ENCODE data around the gene USP48.
A peak's percentile ranks its signal among the peaks of the same experiment; 100 is the strongest.

The USP48 gene

DNA sequence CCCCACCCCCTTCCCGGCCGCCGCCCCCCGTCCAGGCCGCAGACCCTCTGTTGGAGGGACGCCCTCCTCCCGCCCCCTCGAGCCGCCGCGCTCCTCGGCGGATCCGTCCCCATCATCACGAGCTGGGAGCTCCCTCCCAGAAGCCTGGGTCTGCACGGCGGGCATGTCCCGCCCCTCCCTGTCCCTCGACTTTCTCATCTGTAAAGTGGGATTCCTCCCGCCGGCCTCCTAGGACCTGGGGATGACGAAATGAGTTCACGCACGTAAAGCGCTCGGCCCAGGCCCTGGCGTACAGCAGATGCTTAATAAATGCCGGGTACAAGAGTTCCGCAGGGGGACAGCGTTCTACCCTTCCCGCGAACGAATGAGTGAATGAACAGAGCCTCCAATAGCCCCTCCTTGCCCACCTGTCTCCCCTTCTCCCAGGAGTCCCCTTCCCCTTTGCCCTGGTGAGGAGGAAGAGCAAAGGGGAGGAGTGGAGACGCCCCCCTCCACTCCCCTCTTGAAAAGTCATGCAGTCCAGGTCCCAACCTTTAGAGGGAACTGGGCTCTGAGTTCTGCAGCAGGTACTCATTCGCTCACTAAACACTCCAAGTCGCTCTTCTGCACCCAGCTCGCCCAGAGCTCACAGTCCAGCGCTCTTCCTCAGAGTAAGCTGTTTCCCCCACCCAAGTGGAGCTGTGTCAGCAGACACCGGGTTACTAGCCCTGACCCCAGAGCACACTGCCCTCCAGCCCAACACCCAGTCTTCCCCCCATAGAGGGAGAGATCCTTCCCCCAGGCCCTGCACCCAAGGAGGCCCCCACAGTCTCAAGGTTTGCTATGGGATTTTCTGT is 130.6 kb downstream of the USP48 start:
- no peak for DNase-seq

DNA sequence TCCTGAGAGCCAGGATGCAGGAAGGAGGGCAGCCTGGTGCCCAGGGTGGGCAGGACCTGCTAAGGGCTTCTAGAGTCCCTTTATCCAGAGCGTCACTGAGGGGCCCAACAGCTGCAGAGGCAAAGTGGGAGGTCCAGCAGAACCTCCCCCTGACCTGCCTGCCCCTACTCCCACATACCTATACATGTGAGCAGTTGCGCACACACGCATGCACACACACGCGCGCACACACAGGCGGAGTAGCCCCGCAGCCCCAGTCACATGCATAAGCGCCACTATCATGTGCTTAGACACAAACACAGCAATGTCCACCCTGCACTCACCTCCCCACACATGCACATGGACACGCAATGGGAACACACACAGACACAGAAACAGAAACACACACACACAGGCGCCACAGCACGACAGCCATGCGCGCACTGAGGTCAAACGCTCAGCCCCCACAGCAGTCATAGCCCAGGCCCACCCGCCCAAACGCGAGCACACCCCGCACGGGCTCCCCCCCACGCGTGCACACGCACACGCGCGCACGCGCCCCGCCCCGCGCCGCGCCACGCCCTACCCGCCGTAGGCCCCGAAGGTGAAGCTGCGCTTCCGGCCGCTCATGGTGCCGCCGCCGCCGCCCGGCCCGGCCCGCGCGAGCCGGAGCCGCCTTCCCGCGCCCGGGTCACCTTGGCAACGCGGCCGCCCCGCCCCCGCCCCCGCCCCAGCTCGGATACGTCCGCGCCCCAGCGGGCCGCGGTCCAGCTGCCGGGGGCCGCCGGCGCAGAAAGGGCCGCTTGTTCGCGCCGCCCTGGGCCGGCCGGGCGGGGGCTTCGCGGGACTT is 131.5 kb downstream of the USP48 start:
- peak; percentile 10 for DNase-seq

DNA sequence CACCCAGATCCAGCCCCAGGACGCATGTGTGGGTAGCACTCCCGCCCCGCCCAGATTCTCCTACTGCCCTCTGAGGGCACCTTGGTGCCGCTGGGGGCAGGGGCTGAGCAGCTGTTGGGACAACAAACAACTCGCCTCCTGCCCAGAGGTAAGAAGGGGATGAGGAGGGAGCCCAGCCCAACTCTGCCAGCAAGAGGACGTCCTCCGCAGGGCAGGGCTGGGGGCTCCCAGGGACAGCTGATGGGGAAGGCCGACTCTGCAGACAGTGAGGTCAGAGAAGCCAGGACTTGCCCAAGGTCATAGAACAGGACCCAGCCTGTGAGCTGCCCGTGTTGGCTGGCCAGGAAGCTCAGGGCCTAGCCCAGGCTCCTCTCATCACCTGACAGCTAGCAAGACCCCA is 132.5 kb downstream of the USP48 start:
- DNase-seq = no peak

DNA sequence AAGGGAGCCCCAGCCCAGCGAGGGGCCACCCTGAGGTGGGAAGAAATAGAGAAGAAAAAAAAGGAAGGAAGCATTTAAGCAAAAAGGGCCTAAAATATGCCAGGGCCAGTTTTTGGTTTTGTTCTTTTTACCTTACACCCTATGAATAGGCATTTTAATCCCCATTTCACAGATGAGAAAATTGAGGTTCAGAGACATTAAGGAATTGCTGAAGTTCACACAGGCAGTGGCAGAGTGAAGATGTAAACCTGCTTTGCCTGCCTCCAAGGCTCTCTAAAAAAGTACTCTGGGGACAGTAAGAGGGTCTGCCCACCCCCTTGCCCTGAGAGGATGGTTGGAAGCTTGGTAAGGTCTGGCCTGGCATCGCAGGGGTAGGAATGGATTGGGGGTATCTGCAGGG is 133.6 kb downstream of the USP48 start:
- DNase-seq = no peak

DNA sequence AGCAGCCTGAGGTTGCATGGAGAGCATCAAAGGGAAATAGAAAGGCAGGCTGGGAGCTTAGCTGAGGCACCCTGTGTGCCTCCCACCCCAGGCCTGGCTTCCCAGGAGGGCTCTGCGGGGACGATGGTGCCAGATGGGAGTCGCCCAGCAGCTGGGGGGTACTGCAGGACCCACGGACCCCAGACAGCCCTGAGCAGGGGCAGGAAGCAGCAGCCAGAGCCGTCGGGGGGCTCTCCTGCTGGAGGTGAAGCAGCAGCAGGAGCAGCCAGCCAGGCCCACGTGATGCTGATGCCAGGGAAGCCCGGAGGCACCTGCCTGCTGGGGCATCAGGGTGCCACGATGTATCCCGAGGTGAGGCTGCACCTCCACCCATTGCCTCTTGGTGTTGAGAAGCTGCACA is 134.2 kb downstream of the USP48 start:
- DNase-seq = no peak

DNA sequence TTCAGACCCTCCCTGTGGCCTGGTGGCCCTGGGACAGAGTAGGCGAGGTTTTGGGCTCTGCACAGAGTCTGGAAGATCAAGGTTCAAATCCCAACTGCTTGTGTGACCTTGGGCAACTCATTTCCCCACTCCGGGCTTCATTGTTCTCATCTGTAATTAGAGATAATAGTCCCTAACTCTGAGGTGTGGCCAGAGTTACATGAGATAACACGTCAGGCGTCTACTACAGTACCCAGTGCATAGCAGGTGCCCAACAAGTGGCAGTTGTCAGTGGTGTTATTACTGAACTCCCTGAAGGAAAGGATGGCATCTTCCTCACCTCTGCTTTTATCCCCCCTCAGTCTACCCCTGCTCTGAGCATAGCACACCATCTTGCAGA is 134.6 kb downstream of the USP48 start:
- DNase-seq = no peak

DNA sequence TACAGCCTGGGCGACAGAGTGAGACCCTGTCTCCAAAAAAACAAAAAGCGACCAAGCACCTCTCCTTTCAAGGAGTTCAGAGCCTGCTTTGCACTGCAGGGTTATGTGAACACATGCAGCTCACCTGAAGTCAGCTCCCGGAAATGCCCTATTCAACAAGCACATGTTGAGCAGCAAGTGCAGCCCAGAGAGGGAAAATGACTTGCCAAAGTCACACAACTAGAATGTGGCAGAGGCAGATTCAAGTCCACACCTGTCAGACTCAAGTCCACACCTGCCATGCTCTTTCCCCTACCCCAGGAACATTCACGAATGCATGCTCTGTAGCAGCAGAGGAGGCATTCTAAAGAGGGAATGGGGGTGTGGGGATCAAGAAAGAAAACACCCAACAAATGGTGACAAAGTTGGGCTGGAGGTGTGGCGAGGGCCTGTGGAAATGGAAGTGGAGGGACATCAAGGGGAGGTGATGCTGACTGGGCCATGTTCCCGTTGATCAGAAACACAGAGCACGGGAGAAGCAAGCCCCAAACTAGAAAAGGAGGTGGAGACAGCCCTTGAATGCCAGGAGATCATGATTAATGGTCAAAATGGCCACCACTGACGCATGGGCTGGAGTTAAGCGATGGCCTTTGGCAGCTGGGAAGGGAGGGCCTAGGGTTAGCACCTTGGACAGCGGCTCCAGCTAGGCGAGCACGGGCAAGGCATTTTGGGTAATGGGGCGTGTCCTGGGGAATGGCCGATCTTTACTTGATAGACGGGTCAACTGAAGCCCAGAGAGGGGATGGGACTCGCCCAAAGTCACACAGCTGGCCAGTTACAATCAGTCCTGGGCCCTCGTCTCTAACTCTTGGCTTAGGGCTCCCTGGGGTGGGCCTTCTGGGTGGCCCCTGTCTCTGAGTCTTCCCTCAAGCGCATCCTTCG is 135.3 kb downstream of the USP48 start:
- DNase-seq = no peak

DNA sequence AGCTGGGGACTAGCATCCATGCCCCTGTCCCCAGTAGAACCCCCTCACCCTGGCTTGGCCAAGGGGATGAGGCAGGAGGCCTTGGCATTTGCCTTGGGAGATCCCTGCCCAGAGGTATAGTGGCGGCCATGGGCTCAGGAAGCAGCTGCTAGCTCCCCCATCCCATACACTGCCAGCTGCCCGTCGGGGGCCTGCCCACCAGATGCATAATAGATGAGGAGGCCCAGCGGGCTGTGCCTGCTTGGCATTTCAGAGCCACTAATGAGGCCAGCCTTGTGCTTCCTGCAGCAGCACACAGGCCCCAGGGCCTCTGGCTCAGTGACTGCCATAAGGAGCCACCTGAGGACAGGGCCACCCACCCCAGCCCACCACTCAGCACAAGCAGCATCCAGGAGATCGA is 137.4 kb downstream of the USP48 start:
- no peak for DNase-seq

DNA sequence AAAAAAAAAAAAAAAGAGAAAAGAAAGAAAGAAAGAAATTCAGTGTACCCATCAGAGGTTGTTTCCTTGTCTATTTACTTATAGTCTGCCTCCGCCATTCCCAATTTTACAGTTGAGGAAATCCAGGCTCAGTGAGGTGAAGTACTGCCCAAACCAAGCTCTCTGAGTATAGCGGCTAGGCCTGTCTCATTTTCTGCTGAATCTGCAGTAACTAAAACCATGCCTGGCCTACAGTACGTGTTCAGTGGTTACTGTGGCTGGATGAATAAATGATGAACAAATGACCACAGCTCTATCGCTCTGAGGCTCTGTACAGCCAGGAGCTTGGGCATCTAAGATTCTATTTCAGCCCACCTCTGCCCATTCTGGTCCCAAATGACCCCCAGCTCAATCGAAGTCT is 138.0 kb downstream of the USP48 start:
- no peak for DNase-seq

DNA sequence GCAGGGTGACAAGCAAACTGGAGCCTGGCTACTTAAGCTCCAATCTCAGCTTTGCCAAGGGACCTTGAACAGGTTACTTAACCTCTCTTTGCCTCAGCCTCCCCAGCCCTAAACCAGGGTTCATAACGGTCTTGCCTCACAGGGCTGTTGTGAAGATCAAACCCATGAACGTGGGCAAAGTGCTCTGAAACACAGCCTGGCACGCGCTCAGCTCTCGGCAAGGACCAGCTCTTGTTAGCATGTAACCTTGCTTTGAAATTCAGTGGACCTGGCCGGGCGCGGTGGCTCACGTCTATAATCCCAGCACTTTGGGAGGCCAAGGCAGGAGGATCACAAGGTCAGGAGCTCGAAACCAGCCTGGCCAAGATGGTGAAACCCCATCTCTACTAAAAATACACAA is 138.6 kb downstream of the USP48 start:
- DNase-seq = no peak

DNA sequence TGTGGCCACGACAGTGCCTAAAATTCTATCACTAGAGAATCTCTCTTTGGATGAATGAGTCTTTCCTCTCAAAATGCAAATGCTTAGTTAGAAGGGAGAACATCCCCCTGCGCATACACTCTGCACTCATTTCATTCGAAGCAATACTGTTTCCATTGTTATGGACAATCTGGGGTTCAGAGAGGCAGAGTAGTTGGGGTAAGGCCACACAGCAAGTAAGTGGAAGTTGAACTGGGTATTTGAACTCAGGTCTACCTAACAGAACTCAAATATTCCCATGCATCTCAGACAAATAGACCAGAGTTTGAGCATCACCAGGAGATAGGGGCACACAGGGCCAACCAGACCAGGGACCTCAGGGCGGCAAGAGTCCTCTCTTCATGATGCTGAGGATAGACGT is 139.3 kb downstream of the USP48 start:
- DNase-seq = no peak

DNA sequence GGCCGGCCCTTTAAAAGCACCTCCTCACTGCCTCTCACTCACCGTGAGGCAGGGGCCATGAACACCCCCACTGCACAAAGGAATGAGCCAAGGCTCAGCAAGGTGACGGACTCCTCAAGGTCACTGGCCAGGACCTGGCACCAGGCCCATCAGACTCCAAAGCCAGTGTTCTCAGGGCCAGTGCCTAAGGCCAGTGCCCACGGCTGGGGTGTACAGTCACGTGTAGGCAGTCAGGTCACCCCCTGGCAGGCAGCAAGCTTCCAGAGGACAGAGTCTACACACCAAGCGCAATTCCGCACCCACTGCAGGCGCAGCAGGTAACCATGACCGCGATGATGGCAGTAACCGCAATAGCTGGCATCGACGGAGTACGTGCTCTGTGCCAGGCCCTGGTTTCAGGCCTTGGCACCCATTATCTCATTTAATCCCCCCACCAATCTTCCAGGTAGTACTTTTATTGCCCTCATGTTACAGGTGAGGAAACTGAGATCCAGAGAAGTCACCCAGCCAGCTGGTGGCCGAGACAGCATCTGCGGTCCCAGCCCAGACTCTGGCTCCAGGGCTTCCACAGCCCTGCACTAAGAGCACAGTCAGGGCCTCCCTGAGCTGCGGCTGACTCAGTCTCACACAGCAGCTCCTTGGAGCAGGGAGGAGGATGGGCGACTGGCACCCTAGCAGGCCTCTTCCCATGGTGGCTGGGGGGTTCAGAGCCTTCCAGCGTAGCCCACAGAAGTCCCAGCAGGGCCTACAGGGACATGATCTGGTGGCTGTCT is 140.8 kb downstream of the USP48 start:
- no peak for DNase-seq

DNA sequence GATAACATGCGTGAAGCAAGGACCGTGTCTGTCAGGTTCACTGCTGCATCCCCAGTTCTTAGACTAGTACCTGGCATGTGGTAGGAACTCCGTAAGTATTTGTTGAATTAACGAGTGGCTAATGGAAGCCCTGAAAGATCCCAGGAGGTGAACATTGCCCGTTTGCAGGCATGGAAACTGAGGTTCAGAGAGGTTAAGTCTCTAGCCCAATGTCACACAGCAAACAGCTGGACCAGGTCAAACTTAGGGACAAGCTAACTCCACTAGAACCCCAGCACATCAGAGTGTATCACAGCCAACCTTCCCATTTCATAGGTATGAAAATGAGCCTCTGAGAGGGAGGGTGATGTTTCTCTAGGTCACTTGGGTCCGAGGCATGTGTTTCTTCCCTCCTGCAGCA is 141.4 kb downstream of the USP48 start:
- no peak for DNase-seq

DNA sequence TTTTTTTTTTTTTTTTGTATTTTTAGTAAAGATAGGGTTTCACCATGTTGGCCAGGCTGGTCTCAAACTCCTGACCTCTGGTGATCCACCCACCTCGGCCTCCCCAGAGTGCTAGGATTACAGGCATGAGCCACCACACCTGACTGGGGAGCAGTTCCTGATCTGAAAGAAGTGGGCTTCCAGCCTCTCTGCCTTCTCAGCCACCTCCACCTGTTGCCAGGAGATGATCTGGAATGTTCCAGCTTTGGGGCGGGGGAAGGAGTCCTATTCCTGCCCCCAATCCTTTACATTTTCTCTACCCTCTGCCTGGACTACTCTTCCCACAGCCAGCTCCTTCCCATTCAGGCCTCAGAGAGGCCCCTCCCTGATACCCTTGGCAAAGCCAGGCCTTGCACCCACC is 141.9 kb downstream of the USP48 start:
- no peak for DNase-seq

DNA sequence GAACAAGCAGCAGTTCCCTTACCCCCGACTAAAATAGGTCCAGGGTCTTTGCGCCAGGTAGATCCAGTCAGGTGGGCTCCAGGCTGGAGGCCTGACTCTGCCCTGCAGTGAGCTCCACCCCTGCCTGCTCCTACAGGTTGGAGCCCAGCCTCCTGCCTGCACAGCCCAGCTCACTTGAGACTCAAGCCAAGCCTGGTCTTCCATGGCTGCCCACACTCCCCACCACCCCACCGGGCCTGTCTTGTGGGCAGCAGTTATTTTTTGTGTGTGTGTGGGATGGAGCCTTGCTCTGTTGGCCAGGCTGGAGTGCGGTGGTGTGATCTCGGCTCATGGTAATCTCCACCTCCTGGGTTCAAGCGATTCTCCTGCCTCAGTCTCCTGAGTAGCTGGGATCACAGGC is 142.3 kb downstream of the USP48 start:
- DNase-seq = no peak

DNA sequence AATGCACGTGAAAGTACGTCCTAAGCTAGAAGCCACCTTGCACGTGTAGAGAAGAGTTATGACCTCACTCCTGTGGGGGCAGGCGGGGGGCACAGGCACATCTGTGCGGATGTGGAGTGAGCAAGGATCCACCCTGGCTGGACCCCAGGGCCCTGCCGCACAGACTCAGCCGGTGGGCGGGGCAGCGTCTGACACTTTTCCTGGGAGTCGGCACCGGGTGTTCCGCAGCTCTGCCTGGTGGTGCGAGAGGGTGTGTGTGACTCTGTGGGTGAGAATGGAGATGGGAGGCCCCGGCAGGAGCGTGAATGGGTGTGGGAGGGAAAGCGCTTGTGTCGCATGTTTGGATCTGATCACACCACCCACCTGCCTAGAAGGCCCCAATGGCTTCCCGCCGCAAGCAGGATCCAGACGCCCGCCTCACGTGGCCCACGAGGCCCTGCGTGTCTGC is 143.3 kb downstream of the USP48 start:
- no peak for DNase-seq

DNA sequence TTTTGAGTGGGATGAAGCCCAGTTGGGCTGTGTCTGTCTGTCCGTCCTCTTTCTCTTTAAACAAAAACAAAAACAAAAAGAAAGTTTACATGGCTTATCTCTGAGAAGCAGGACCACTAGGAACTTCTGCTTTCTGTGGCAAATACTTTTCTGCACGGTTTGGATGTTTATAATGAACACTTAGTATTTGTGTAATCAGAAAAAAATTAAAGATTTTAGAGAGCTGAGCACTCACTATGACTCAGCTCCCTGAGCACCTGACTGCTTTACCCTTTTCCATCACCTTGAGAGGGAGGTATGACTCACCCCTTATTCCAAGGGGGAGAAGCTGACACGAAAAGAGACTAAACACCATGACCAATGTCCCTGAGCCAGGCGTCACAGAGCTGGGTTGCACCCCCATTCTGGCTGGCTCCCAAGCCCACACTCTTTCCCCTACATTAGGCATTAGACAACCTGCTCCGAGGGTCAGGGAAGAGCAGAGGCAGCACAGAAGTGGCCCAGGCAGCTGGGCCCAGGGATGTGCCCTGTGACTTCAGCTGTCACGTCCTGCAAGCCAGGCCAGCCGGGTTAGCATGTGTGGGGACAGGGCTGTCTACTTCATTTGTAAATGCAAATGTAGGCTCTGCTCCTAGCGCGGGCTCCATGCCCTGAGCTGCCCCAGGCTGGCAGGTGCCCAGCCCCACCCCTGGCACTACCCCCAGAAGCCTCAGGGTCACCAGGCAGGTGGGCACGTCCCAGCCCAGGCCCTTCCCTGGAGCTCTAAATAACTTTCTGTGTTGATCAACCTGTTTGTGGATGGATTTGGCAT is 144.2 kb downstream of the USP48 start:
- no peak for DNase-seq

DNA sequence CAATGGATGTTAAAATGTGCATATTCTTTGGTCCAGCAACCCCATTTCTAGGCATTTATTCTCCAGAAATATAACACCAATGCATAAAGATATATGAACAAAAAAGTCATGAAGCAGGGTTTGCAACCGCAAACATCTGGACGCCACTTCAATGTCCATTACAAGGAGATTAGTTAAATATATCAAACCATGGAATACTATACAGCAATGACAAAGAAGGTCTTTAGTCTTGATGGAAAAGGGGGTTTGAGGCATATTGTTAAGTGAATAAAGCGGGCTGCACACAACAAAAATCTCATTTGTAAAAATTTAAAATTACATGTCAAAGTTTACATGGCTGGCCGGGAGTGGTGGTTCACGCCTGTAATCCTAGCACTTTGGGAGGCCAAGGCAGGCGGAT is 145.4 kb downstream of the USP48 start:
- DNase-seq = no peak

DNA sequence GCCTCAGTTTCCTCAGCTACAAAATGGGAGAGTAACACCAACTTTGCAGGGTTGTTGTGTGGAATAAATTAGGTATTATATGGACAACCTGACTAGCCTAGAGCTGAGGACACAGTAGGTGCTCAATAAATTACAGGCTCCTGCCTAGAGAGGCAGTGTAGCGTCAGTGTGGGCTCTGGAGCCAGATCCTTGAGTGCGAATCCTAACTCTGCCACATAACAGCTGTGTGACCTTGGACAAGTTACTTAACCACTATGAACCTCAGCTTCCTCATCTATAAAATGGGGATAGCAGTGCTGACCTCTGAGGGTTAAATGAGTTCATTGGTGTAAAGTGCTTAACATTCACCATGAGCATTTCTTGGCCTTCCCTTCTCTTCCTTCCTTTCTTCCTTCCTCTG is 146.9 kb downstream of the USP48 start:
- no peak for DNase-seq

DNA sequence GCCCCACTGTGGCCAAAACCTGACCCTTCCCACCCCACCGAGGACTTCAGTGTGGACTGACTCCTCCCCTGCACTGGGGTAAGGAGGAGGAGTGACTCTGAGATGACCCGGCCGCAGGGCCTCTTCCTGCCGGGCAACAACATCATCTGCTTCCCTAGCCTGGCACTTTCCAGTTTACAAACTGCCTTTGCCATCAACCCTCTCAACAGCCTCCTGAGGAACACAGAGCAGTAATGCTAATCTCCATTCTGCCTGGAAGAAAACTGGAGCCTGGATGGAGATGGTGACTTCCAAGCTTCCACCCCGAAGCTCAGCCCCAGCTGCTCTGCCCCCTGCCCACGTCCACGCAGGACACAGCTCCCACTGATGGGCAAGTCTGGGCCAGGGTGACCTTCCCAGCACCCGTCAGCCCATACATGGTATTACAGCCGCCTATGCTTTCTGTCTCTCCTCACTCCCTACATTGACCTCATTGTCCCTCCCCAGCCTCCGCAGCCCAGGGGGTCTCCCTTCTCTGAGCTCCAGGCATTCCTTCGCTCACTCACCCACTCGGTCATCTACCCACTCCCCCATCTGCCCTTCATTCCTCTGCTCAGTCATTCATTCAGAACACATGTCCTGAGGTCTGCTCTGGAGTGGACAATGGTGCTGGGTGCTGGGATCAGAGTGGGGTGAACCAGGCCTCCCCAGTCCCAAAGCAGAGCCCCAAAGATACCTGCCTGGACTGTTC is 148.0 kb downstream of the USP48 start:
- no peak for DNase-seq

Data from effector CD4-positive, alpha-beta T cell (primary cell).